ENCODE results near the gene TBX3.

The TBX3 gene

GRCh38 chr12:114695305-114695592 lies 11.3 kb upstream of the TBX3 start:
- DNase-seq, result no peak

GRCh38 chr12:114694436-114695304 lies 10.7 kb upstream of the TBX3 start:
- no peak for DNase-seq

- no peak for DNase-seq
Measured at GRCh38 chr12:114693532-114693931, 9.6 kb upstream of the TBX3 start.

GRCh38 chr12:114693059-114693531 lies 9.1 kb upstream of the TBX3 start:
- no peak for DNase-seq

GRCh38 chr12:114692186-114693058 lies 8.4 kb upstream of the TBX3 start:
- DNase-seq, result no peak

- DNase-seq, result no peak
Measured at GRCh38 chr12:114691763-114692185, 7.8 kb upstream of the TBX3 start.

- DNase-seq, result no peak
Measured at GRCh38 chr12:114691196-114691595, 7.2 kb upstream of the TBX3 start.

- DNase-seq, result no peak
Measured at GRCh38 chr12:114690267-114691135, 6.5 kb upstream of the TBX3 start.

GRCh38 chr12:114689075-114689994 lies 5.4 kb upstream of the TBX3 start:
- DNase-seq, result no peak

- DNase-seq, result no peak
Measured at GRCh38 chr12:114688256-114688845, 4.4 kb upstream of the TBX3 start.

- DNase-seq, result no peak
Measured at GRCh38 chr12:114687802-114688201, 3.8 kb upstream of the TBX3 start.

GRCh38 chr12:114686773-114687500 lies 3.0 kb upstream of the TBX3 start:
- DNase-seq, result no peak

GRCh38 chr12:114686426-114686772 lies 2.4 kb upstream of the TBX3 start:
- DNase-seq, result no peak

- no peak for DNase-seq
Measured at GRCh38 chr12:114685869-114686268, 1.9 kb upstream of the TBX3 start.

- DNase-seq, result no peak
Measured at GRCh38 chr12:114685320-114685781, 1.4 kb upstream of the TBX3 start.

- no peak for DNase-seq
Measured at GRCh38 chr12:114684870-114685273, 897 bp upstream of the TBX3 start.

GRCh38 chr12:114683709-114684097 lies 272 bp downstream of the TBX3 start:
- DNase-seq, result no peak

- no peak for DNase-seq
Measured at GRCh38 chr12:114682785-114683708, 928 bp downstream of the TBX3 start.

- DNase-seq, result no peak
Measured at GRCh38 chr12:114682106-114682784, 1.7 kb downstream of the TBX3 start.

All from NCI-H2081 (cell line).